Hematopoietic multipotent progenitor cell treated with erythropoietin and hydrocortisone succinate and interleukin-3 and kit ligand, for 6 days (in vitro differentiated cells): ENCODE measurements around the gene EPS8L3.
"Not testable (repeated sequence)": the region's sequence is repeated elsewhere in the genome, so short reads cannot be mapped to it uniquely, and the experiment has no call there.

Source experiments
- DNase-seq: peaks from one replicate; pipeline ENCODE4 v3.0.0-alpha.2; 2015

EPS8L3 gene

DNA sequence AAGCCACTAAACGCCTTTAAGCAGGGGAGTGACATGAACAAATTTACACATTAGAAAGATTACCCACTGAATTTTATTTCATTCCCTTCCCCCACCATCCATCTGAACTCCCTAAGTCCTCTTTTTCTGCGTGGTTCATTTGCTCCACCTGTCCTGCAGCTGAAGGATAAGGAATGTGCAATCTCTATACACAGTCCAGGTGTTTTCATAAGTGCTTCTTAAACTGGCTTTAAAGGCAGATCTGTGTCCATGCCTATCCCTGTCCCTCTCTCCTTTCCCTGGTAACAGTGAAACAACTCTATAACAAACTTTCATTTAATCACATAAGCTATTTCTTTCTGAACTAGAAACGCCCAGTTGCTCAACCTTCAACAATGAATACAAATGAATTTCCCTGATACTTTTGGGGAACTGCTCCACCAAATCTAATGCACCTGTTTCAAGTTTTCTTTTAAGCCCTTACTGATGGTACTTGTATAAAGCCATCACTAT lies 31.3 kb downstream of the EPS8L3 start:
- no peak for DNase-seq

DNA sequence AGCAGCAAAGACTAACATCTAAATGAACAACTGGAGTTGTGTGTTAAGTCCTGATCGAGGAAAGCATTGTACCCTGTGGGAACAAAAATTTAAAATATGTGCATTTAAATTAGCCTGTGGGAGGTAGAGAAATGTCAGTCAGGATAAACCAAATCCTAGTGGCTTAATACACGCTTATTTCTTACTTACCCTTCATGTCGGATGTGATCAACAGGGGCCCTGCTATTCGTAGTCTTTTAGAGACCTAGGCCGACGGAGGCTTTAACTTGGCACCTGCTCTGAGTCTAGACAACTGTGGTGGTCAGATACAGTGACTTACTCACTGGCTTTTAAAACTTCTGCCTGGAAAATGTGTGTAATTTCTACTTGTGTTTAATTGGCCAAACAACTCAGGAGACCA lies 33.1 kb downstream of the EPS8L3 start:
- DNase-seq, result no peak

DNA sequence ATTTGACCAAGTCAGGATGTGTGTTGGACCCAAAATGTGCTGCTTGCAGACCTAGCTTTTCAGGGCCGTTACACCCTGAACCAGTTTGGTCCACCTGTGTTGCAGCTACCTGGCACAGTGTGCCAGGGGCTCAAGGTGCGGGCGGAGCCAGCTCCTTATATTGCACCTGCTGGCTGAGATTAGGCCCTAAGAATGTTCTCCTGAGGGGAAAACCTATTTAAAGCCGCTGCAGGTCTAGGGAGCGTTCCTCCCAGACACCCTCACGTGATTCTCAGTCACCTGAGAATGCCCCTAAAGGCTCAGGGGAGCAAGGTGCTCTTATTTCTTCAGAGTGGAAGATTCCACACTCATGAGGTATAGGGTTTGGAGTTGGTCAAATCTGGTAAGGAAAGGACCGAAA lies 34.9 kb downstream of the EPS8L3 start:
- DNase-seq, result no peak

DNA sequence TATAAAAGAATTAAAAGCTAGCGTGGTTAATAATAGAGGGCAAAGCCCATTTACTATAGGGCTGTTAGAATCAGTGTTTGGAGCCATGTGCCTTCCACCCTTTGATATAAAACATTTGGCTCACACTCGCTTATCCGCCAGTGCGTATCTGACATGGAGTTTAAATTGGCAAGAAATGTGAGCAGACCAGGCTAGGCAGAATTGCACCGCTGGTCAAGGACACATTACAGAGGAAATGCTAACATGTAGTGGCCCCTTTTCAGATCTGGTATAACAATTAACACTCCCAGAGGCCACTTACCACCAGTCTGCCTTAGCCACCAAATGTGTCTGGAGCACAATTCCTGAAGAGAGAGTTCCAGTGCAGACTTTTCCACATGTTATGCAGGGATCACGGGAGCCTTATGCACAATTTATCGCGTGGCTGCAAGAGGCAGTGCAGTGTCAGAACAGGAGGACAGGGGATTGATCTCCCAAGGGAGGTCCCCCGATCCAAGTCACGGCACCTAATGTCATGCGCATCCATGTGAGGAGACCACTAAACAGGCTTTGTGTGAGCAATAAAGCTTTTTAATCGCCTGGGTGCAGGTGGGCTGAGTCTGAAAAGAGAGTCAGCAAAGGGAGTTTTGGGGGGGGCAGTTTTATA lies 36.9 kb downstream of the EPS8L3 start:
- no peak for DNase-seq

DNA sequence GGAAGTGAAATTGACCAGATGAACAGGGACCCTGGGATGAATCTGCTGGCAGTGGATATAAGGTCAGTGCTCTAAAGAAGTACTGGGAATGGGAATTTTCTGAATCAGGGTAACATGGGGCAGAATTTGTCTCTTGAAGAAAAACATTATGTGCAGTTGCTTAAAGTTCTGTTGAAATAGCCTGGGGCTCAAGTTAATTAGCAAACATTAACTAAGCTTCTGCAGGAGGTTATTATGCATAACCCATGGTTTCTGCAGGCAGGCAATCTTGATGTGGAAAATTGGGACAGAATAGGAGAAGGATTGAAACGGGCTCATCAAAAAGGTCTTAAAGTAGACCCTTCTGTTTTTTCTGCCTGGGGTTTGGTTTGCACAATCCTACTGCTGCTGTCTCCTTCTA lies 37.7 kb downstream of the EPS8L3 start:
- DNase-seq, result no peak

DNA sequence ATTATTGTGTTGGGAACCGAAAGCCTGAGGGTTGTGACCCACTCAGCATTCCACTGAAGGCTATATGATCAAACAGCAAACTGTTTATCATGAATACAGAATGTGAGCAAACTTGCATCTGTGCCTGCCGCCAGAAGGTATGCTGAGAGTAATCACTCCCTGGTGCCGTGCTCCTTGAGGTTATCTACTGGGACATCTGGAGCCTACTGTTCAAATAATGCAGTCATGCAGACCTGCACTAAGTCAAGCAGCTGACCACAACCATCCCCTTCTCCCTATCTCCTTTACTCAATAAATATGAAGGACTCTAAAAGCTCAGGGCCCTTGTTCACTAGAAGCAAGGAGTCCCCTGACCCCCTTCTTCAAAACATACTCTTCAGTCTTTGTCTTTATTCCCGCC lies 38.2 kb downstream of the EPS8L3 start:
- DNase-seq, result peak; percentile 72

DNA sequence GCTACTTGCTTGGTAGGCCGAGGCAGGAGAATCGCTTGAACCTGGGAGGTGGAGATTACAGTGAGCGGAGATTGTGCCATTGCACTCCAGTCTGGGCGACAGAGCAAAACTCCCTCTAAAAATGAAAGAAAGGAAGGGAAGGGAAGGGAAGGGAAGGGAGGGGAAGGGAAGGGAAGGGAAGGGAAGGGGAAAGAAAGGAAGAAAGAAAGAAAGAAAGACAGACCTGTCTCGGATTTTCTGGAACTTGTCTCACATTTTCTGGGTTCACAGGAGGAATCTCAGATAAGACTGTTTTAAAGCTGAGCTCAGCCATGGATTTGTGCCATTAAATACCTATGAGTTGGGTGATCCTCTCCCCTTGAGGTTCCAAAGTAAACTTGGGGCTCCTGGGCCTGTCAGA lies 38.8 kb downstream of the EPS8L3 start:
- no peak for DNase-seq

DNA sequence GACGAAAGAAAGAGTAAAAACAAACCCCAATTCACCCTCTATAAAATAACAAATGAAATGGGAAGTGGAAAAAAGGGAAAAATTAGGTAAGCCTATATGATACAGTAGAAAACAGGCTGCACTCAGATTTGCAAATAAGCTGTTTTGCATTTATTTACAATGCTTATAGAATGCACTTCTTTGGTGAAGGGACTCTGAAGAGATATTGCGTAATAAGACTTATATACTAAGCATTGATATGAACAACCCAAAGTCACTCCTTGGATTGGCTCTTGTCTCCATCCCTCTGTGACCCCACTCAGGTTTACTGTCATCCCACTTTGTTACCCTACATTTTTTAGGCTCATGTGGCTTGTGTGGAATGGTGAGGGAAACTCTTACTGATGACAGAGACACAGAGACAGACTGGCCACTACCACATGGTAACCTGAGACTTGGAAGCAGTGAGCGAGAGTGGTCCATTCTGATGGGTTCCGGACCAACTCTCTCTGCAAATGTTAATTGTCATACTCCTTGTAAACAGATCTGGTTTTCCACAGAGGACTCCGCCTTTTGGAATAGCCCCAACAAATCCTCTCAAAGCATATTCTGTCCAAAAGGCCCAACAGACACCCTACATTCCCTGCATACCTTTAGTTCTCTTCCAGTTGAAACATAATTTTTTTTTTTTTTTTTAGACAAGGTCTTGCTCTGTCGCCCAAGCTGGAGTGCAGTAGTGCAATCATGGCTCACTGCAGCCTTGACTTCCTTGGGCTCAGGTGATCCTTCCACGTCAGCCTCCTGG lies 40.6 kb downstream of the EPS8L3 start:
- DNase-seq, result no peak

DNA sequence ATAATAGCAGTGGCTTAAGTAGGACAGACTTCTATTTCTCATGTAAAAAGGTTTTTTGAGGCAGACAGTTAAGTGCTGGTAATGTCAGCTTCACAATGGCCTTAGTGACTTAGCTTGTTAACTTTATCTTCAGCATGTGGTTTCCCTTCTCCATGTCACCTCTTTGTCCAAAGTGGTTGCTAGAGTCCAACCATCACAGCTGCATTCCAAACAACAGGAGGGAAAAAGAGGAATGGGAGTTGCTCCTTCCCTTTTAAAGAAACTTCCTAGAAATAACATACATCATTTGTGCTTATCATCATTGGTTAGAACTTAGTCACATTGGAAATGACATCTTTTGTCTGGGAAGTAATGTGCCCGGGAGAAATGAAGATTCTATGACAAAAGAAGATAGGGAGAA lies 41.8 kb downstream of the EPS8L3 start:
- no peak for DNase-seq

DNA sequence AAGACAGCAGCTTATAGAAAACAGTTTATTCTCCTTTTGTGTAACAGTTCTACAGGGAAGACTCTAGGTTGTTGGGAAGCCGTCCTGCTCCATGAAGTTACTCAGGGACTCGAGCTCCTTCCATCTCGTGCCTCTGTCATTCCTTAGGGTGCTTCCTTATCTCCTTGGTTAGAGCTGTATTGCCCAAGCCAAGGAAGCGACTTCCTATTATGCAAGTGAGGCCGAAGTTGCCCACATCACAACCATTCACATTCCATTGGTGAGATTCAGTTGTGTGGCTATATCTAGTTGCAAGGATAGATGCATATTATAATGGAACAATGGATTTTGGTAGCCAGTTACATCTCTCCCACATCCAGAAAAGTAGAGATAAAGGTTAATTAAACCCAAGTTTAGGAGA lies 42.7 kb downstream of the EPS8L3 start:
- no peak for DNase-seq

DNA sequence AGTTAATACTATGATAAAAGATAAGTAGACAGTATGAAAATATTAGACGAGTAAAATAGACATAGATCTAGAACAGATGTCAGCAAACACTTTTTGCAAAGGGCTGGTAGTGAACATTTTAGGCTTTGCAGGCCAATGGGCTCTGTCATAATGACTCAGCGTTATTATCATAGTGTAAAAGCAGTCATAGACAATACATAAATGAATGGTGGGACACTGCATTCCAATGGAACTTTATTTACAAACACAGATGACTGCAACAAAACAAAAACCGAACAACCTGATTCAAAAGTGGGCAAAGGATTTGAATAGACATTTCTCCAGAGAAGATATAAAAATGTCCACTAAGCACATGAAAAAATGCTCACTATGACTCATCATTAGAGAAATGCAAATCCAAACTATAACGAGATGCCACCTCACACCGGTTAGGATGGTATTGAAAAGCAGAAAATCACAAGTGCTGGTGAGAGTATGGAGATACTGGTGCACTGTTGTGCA lies 44.3 kb downstream of the EPS8L3 start:
- peak; percentile 75 for DNase-seq

DNA sequence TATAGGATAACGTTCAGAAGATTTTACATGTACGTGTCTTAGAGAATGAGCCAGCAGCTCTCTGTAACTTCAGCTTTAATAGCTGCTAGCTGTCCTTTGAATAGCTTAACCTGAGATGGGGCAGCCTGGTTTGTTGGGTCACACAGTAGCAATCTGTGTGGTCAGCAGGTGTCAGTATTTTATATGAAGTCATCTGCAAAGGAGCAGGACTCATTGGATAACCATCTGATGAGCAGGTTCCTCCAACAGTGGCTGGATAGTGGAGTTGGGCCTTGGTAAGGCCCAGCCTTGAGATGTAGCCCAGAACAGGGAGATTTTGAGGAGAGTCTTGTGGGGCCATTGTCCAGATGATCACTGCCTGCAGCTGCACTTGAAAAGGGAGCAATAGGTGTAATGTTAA lies 45.2 kb downstream of the EPS8L3 start:
- DNase-seq, result peak; percentile 51

DNA sequence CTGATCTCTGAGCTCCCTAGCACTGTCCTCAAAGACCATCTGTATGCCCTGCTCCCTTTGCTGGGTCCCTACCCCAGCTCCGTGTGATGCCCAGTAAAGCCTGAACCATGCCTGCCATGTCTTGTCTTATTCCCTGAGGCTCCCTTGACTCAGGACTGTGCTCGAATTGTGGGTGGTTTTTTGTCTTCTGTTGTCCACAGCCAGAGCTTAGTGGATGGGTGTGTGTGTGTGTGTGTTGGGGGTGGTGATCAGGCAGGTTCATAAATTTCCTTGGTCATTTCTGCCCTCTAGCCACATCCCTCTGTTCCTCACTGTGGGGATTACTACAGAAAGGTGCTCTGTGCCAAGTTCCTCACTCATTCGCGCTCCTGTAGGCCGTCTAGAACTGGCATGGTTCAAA lies 46.0 kb downstream of the EPS8L3 start:
- DNase-seq, result peak; percentile 0

DNA sequence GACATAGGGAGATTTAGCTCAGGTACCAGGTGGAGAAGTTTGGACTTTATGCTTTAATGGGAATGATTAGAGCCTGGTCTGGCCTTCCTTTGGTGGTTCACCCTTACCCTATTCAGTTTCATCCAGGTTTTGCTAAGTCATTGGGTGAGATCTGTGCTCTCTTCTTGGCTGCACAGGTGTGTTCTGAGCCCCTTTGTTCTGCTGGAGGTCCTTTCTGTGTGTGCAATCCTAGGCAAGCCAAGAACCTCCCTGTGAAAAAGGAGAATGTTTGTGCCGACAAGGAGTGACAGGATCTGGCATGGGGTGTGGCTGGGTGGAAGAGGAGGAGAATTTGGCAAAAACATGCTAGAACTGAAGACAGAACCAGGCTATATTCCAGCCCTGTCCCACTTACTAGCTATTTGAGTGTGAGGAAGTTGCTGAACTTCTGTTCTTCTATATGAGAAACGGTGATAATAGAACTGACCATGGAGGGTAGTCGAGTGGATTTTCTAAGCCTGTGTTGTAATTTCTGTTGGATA lies 47.1 kb downstream of the EPS8L3 start:
- DNase-seq, result peak; percentile 0

DNA sequence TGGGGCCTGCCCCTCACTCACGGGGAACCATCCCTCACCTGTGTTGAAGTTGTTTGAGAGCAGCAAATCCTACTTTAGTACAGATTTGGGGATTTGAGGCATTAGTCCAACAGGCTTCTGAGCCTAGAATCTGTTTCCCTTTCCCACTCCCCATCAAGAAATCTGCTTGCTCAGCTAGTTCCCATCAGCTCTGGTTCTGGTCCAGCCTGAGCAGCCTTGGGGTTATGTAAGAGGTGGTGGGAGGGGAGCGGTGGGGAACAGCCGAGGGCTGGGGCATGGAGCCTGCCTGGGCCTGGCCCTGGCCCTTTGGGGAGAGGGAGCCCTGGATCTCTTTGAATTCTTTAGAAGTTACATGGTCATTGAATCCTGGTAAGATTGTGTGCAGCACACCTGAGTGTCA lies 47.6 kb downstream of the EPS8L3 start:
- DNase-seq, result peak; percentile 0

DNA sequence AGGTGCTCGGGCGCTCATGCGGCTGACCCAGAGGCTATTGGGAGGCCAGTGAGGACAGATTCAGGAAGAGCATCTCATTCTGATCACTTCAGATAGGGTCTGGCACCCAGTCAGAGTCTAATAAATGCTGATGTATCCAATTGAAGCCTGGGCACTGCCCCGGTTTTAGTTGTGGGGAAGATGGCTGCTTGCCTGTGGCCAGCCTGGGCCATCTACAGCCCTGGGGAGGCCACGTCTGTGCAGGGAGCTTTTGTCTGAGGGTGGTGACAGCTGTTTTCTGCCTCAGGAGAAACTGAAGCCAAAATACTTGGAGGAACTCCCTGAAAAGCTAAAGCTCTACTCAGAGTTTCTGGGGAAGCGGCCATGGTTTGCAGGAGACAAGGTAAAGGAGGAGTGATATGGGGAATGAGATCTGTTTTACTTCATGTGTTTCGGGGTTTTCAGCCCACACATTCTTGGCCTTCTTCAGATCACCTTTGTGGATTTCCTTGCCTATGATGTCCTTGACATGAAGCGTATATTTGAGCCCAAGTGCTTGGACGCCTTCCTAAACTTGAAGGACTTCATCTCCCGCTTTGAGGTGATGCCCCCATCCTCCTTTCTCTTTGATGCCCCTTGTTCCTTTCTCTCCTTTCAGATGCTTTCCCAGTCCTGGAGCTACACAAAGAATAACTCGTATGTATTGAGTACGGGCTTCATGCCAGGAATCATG lies 48.9 kb downstream of the EPS8L3 start:
- DNase-seq, result peak; percentile 0

DNA sequence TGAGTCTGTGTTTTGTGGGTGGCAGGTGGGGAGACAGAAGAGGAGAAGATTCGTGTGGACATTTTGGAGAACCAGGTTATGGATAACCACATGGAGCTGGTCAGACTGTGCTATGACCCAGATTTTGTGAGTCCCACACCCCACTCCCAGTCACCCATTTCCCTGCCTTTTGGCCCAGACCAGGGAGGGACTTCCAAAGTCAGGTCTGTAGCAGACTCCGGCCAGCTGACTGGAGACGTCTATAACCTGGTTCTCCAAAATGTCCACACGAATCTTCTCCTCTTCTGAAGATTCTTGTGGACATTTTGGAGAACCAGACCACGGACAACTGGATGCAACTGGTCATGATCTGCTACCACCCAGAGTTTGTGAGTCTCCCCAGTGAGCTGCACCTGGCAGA lies 50.1 kb downstream of the EPS8L3 start:
- no peak for DNase-seq

DNA sequence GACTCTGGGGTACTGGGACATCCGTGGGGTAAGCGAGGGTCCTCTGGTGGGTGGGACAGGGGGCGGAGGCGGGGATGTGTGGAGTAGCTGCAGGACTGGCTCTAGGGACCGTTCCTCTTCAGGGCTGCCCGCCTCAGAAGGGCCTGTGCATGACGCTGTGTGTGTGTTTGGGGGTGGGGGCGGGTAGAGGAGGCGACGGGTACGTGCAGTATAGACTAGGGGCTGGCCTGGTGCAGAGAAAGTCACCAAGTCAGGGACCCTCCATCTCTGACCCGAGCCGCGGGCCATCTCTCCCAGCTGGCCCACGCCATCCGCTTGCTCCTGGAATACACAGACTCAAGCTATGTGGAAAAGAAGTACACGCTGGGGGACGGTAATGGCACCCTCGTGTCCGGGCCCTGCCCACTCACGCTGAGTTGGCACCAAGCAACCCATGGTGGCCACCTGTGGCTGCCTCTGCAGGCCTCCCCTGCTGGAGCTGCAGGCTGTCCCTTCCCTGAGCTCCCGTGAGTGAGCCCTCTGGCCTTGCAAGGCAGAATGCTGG lies 51.3 kb downstream of the EPS8L3 start:
- no peak for DNase-seq

DNA sequence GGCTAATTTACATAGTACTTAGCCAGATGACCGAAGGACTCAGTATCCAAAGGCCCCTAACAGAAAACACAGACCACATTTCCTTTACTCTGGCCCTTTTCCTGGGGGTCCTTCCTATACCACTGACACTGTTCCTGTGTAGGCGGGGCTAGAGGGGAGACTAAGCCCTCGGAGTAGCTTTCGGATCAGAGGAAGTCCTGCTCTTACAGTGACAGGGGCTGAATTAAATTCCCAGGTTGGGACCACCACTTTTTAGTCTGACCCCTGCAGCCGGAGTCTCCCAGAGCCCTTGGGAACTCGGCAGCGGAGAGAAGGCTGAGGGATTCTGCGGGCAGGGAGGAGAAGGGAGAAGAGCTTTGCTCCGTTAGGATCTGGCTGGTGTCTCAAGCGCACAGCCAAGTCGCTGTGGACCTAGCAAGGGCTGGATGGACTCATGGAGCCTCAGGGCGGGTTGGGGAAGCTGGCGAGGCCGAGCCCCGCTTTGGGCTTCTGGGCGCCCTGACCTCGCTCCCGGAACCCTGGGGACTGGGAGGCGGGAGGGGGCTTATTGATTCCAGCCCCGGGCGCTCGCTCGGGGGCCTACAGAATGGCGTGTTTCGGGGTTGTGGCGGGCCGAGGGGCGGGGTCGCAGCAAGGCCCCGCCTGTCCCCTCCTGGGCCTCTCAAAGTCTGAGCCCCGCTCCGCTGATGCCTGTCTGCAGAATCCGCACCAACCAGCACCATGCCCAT lies 52.0 kb downstream of the EPS8L3 start, which contains the start of gene GSTM5:
Gene GSTM5 (plus strand): TSS at position 659 of the 728 bp plus-strand sequence. CDS start 62 bp downstream, at position 721.
- DNase-seq, result peak; percentile 2

DNA sequence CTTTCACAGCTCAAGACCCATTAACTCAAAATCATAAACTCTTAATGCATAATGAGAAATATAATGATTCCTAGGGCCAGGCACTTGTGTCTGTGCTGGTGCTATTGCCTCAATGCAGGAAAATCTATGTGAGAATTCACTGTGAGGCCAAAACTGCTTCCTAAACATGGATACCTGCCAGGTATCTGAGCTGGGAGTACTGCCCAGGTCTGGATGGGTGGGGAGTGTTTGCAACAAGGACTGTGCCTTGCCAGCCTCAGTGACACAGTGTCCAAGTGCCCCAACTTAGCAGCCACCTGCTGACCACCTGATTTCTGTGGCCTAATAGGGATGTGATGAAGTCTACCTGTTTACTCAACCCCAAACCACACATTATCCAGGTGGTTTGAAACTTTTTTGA lies 53.9 kb downstream of the EPS8L3 start:
- not testable (repeated sequence) for DNase-seq

DNA sequence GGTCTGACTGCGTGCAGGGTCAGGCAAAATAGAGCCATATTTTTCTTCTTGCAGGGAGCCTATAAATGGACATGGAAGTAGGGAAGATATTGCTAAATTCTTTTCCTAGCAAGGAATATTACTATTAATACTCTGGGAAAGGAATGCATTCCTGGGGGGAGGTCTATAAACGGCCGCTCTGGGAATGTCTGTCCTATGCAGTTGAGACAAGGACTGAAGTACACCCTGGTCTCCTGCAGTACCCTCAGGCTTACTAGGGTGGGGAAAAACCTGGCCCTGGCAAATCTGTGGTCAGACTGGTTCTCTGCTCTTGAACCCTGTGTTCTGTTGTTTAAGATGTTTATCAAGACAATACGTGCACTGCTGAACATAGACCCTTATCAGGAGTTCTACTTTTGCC lies 54.8 kb downstream of the EPS8L3 start:
- peak; percentile 0 for DNase-seq

DNA sequence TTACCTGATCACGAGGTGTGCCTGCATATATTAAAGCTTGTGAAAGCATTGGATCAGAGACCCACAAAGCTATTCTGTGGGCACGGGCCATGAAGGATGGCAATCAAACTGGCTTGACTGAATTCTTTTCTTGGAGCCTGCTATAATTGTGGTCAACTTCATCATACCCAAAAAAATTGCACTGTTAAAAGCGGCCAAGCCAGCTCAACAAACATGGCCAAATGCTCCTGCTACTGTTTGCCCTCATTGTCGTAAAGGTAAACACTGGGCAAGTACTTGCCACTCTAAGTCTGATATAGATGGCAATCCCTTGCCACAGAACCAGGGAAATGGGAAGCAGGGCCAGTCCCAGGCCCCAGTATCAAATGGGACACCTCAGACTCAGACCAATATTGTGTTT lies 58.3 kb downstream of the EPS8L3 start:
- no peak for DNase-seq
